Measurements from ENCODE around the gene ASB3. TPM values are rescaled to one million over a fixed set of nuclear protein-coding genes. Genes with fewer than 3 reads are reported as not detected.
A peak's percentile ranks its signal among the peaks of the same experiment; 100 is the strongest.

The ASB3 gene
- total and polyA plus RNA-seq, 4 donors: 2.7 to 13.6 (median 8.7) TPM

DNA sequence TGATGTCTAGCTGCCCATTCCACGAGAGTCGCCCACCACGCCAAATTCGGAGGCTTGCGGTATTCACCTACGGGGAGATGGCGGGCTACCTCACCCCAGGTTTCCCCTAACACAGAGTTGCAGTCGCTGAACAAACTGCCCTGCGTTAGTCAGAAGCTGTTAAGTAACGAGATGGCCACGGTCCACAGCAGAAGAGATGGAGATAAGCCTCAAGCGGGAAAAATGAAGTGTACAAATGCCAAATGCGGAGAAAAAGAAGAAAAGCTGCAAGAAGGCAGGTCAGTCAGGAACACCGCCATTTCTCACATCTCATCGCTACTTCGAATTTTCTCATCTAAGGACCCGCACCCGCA lies 425 bp downstream of the ASB3 start:
- H3K27ac ChIP-seq (ENCODE audit: low read depth in 1 of 2, low read length in 2 of 2): peak overlapping the region; percentile 15 to 67

DNA sequence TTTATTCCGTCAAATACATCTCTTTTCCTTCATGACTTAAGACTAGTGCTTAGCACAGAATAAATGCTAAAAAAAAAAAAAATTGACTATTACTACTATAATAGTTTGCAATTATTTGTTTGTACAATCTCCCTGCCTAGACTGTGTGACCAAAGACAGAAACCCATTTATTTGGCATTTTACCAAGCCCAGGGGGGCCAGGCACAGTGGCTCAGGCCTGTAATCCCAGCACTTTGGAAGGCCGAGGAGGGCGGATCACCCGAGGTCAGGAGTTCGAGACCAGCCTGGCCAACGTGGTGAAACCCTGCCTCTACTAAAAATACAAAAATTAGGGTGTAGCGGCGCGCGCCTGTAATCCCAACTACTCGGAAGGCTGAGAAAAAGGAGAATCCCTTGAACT lies 1.4 kb downstream of the ASB3 start:
- no peak for DNase-seq (ENCODE audit: low spot score)
- WGBS: 70% methylated on average over 11 of the region's 11 CpGs
- Histone ChIP-seq H3K36me3 (ENCODE audit: control insufficient read depth in 4 of 4, insufficient read depth in 3 of 4, low read depth in 1 of 4, low read length in 3 of 4) (no peaks in the 10 kb centered on the region), H3K27me3 (ENCODE audit: control insufficient read depth in 4 of 4, insufficient read depth in 4 of 4, low read length in 3 of 4) (no peaks in the 10 kb centered on the region), H3K9me3 (ENCODE audit: control insufficient read depth in 4 of 4, low read length in 3 of 4) (no peaks in the 10 kb centered on the region), H3K4me1 (ENCODE audit: control insufficient read depth in 4 of 4, insufficient read depth in 4 of 4, low read length in 3 of 4) (peaks cover 11 to 28% (median 20%) of the 10 kb centered on the region in 4 donors), H3K9ac (ENCODE audit: low read depth in 1 of 2, low read length in 2 of 2) (no peak overlapping the region), H3K4me3 (ENCODE audit: low read depth in 1 of 3, low read length in 3 of 3) (peak overlapping the region in 1 of 3 donors; percentile 71), H3K27ac (ENCODE audit: low read depth in 1 of 2, low read length in 2 of 2) (no peak overlapping the region)
- no peak for TF ChIP-seq HNF4G (IDR thresholded peaks at IDR 0.05)

More for the DNA sequence above, 425 bp downstream of the ASB3 start:
- TF ChIP-seq EGR1 (IDR thresholded peaks at IDR 0.05; ENCODE audit: low read depth in 2 of 2) (no peak), RAD21 (IDR thresholded peaks at IDR 0.05) (no peak)
- H3K9ac ChIP-seq (ENCODE audit: low read depth in 1 of 2, low read length in 2 of 2): peak overlapping the region; percentile 40 to 72
- H3K27me3 ChIP-seq (ENCODE audit: control insufficient read depth in 4 of 4, insufficient read depth in 4 of 4, low read length in 3 of 4): no peaks in the 10 kb centered on the region
- WGBS: under 1% methylated on average over 18 of the region's 18 CpGs
- H3K4me1 ChIP-seq (ENCODE audit: control insufficient read depth in 4 of 4, insufficient read depth in 4 of 4, low read length in 3 of 4): peaks cover 11 to 28% (median 20%) of the 10 kb centered on the region in 4 donors
- H3K36me3 ChIP-seq (ENCODE audit: control insufficient read depth in 4 of 4, insufficient read depth in 3 of 4, low read depth in 1 of 4, low read length in 3 of 4): no peaks in the 10 kb centered on the region
- H3K4me3 ChIP-seq (ENCODE audit: low read depth in 1 of 3, low read length in 3 of 3): peak overlapping the region; percentile 71 to 97 (median 86)
- DNase-seq (ENCODE audit: low spot score): no peak
- no peaks in the 10 kb centered on the region for H3K9me3 ChIP-seq (ENCODE audit: control insufficient read depth in 4 of 4, low read length in 3 of 4)

DNA sequence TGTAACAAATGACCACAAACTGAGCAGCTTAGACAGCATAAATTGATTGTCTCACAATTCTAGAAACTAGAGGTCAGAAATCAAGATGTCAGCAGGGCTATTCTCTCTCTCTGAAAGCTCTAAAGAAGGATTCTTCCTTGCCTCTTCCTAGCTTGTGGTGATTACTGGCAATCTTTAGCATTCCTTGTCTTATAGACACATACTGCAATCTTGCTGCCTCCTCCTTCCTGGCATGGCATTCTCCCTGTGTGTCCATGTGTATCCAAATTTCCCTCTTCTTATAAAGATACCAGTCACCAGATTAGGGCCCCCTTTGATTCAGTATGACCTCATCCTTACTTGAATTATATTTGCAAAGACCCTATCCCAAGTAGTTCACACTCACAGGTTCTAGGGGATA lies 2.3 kb downstream of the ASB3 start:
- Histone ChIP-seq H3K9me3 (ENCODE audit: control insufficient read depth in 4 of 4, low read length in 3 of 4) (no peaks in the 10 kb centered on the region), H3K4me3 (ENCODE audit: low read depth in 1 of 3, low read length in 3 of 3) (no peak overlapping the region), H3K27ac (ENCODE audit: low read depth in 1 of 2, low read length in 2 of 2) (no peak overlapping the region), H3K4me1 (ENCODE audit: control insufficient read depth in 4 of 4, insufficient read depth in 4 of 4, low read length in 3 of 4) (peaks cover 9 to 28% (median 20%) of the 10 kb centered on the region in 4 donors), H3K9ac (ENCODE audit: low read depth in 1 of 2, low read length in 2 of 2) (no peak overlapping the region), H3K27me3 (ENCODE audit: control insufficient read depth in 4 of 4, insufficient read depth in 4 of 4, low read length in 3 of 4) (no peaks in the 10 kb centered on the region), H3K36me3 (ENCODE audit: control insufficient read depth in 4 of 4, insufficient read depth in 3 of 4, low read depth in 1 of 4, low read length in 3 of 4) (no peaks in the 10 kb centered on the region)
- DNase-seq (ENCODE audit: low spot score): no peak
- TF ChIP-seq, protein P1, sequence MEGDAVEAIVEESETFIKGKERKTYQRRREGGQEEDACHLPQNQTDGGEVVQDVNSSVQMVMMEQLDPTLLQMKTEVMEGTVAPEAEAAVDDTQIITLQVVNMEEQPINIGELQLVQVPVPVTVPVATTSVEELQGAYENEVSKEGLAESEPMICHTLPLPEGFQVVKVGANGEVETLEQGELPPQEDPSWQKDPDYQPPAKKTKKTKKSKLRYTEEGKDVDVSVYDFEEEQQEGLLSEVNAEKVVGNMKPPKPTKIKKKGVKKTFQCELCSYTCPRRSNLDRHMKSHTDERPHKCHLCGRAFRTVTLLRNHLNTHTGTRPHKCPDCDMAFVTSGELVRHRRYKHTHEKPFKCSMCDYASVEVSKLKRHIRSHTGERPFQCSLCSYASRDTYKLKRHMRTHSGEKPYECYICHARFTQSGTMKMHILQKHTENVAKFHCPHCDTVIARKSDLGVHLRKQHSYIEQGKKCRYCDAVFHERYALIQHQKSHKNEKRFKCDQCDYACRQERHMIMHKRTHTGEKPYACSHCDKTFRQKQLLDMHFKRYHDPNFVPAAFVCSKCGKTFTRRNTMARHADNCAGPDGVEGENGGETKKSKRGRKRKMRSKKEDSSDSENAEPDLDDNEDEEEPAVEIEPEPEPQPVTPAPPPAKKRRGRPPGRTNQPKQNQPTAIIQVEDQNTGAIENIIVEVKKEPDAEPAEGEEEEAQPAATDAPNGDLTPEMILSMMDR (IDR thresholded peaks at IDR 0.05; ENCODE audit: low read depth, low read length, missing input control): no peak
- TF ChIP-seq HNF4A (conservative IDR thresholded peaks at IDR 0.05) (no peak), JUND (IDR thresholded peaks at IDR 0.05) (no peak), YY1 (IDR thresholded peaks at IDR 0.05) (no peak)
- TF ChIP-seq, protein P2, sequence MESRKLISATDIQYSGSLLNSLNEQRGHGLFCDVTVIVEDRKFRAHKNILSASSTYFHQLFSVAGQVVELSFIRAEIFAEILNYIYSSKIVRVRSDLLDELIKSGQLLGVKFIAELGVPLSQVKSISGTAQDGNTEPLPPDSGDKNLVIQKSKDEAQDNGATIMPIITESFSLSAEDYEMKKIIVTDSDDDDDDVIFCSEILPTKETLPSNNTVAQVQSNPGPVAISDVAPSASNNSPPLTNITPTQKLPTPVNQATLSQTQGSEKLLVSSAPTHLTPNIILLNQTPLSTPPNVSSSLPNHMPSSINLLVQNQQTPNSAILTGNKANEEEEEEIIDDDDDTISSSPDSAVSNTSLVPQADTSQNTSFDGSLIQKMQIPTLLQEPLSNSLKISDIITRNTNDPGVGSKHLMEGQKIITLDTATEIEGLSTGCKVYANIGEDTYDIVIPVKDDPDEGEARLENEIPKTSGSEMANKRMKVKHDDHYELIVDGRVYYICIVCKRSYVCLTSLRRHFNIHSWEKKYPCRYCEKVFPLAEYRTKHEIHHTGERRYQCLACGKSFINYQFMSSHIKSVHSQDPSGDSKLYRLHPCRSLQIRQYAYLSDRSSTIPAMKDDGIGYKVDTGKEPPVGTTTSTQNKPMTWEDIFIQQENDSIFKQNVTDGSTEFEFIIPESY (IDR thresholded peaks at IDR 0.05): no peak

DNA sequence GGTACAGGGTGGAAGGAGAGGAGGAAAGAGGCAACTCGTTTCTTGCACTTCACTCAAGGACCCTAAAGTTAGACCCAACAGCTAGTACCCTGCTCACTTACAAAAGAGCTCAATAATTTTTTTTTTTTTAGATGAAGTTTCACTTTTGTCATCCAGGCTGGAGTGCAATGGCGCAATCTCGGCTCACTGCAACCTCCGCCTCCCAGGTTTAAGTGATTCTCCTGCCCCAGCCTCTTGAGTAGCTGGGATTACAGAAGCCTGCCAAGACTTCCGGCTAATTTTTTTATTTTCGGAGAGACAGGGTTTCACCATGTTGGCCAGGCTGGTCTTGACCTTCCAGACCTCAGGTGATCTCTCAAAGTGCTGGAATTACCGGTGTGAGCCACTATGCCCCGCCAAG lies 4.1 kb downstream of the ASB3 start:
- Histone ChIP-seq H3K27ac (ENCODE audit: low read depth in 1 of 2, low read length in 2 of 2) (no peak overlapping the region), H3K36me3 (ENCODE audit: control insufficient read depth in 4 of 4, insufficient read depth in 3 of 4, low read depth in 1 of 4, low read length in 3 of 4) (no peaks in the 10 kb centered on the region), H3K27me3 (ENCODE audit: control insufficient read depth in 4 of 4, insufficient read depth in 4 of 4, low read length in 3 of 4) (no peaks in the 10 kb centered on the region), H3K9ac (ENCODE audit: low read depth in 1 of 2, low read length in 2 of 2) (no peak overlapping the region), H3K4me1 (ENCODE audit: control insufficient read depth in 4 of 4, insufficient read depth in 4 of 4, low read length in 3 of 4) (peaks cover 6 to 21% (median 14%) of the 10 kb centered on the region in 4 donors), H3K4me3 (ENCODE audit: low read depth in 1 of 3, low read length in 3 of 3) (no peak overlapping the region), H3K9me3 (ENCODE audit: control insufficient read depth in 4 of 4, low read length in 3 of 4) (no peaks in the 10 kb centered on the region)
- DNase-seq (ENCODE audit: low spot score): no peak
- WGBS: 74% methylated on average over 8 of the region's 8 CpGs
- TF ChIP-seq GABPA (IDR thresholded peaks at IDR 0.05 in 1 of 2, conservative IDR thresholded peaks at IDR 0.05 in 1 of 2) (no peak), TAF1 (conservative IDR thresholded peaks at IDR 0.05) (no peak), YY1 (IDR thresholded peaks at IDR 0.05) (no peak), FOXA1 (IDR thresholded peaks at IDR 0.05) (no peak), RXRA (IDR thresholded peaks at IDR 0.05) (no peak)
- TF ChIP-seq, protein P3, sequence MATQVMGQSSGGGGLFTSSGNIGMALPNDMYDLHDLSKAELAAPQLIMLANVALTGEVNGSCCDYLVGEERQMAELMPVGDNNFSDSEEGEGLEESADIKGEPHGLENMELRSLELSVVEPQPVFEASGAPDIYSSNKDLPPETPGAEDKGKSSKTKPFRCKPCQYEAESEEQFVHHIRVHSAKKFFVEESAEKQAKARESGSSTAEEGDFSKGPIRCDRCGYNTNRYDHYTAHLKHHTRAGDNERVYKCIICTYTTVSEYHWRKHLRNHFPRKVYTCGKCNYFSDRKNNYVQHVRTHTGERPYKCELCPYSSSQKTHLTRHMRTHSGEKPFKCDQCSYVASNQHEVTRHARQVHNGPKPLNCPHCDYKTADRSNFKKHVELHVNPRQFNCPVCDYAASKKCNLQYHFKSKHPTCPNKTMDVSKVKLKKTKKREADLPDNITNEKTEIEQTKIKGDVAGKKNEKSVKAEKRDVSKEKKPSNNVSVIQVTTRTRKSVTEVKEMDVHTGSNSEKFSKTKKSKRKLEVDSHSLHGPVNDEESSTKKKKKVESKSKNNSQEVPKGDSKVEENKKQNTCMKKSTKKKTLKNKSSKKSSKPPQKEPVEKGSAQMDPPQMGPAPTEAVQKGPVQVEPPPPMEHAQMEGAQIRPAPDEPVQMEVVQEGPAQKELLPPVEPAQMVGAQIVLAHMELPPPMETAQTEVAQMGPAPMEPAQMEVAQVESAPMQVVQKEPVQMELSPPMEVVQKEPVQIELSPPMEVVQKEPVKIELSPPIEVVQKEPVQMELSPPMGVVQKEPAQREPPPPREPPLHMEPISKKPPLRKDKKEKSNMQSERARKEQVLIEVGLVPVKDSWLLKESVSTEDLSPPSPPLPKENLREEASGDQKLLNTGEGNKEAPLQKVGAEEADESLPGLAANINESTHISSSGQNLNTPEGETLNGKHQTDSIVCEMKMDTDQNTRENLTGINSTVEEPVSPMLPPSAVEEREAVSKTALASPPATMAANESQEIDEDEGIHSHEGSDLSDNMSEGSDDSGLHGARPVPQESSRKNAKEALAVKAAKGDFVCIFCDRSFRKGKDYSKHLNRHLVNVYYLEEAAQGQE (IDR thresholded peaks at IDR 0.05): no peak
- TF ChIP-seq, protein P2 (IDR thresholded peaks at IDR 0.05): no peak
- TF ChIP-seq, protein P4, sequence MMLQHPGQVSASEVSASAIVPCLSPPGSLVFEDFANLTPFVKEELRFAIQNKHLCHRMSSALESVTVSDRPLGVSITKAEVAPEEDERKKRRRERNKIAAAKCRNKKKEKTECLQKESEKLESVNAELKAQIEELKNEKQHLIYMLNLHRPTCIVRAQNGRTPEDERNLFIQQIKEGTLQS (IDR thresholded peaks at IDR 0.05): no peak
